GM12878 (cell line): Measurements from ENCODE around the gene RSPH4A. TPM values are rescaled to one million over a fixed set of nuclear protein-coding genes. Genes with fewer than 3 reads are reported as not detected.

Source experiments
- ATAC-seq: fragments of 200-7000 bp; cut with Tn5 transposase; 3 replicates; pipeline ENCODE4 v1.9.1; 2020; ENCODE audit warnings: mild to moderate bottlenecking, moderate library complexity
- BruUV-seq: library from RNA; stranded (reverse); fragments of 400-500 nt; replicated peaks from 2 replicates; lab custom pipeline; 2021; lab: Mats Ljungman, UMichigan
- CTCF ChIA-PET: fragments of 300-600 bp; sonication (Branson Sonifier 250); formaldehyde crosslinking; extraction: SDS; loops from one replicate; lab custom pipeline; 2021; ENCODE audit warnings: inconsistent platforms; lab: Yijun Ruan, JAX
- POLR2A ChIA-PET: fragments of 350-600 bp; formaldehyde crosslinking; extraction: SDS; loops from one replicate; lab custom pipeline; 2021; ENCODE audit warnings: inconsistent platforms; lab: Charles Lee
- RAD21 ChIA-PET: fragments of 300-600 bp; sonication (Branson Sonifier 250); formaldehyde crosslinking; loops from one replicate; lab custom pipeline; 2023; ENCODE audit warnings: antibody characterized with exemption; ENCODE audit not compliant: unreplicated experiment; lab: Charles Lee
- SMC1A ChIA-PET: fragments of 300-600 bp; sonication (Branson Sonifier 250); formaldehyde crosslinking; loops from one replicate; lab custom pipeline; 2023; ENCODE audit not compliant: unreplicated experiment, uncharacterized antibody; lab: Charles Lee
- DNase-seq: peaks from one replicate; pipeline ENCODE4 v3.0.0-alpha.2; 2011; ENCODE audit warnings: low read depth, low spot score
- FAIRE-seq: peaks from 3 replicates; lab custom pipeline; 2011; peaks lifted over from hg19 to GRCh38; lab: Jason Lieb, UNC
- H2AFZ ChIP-seq: 2 replicates; pipeline ENCODE4 v1.6.0; 2011; ENCODE audit warnings: low read depth, low read length, control low read depth; ENCODE audit not compliant: control insufficient read depth
- H3K27ac ChIP-seq: 2 replicates; pipeline ENCODE4 v1.5.1; 2011; ENCODE audit warnings: control low read depth; ENCODE audit not compliant: control insufficient read depth, insufficient read depth
- H3K27me3 ChIP-seq, 2 experiments: replicated peaks in 1 of 2; 2 replicates each; pipeline versions ENCODE4 v1.6.0 to v1.6.1; 2011; ENCODE audit warnings: low read length in 1 of 2; ENCODE audit not compliant: control insufficient read depth in 2 of 2, insufficient read depth in 2 of 2
- H3K36me3 ChIP-seq, 2 experiments: 2 replicates each; pipeline ENCODE4 v1.5.1; 2011; ENCODE audit warnings: low read length in 1 of 2; ENCODE audit not compliant: control insufficient read depth in 2 of 2, insufficient read depth in 2 of 2
- H3K4me1 ChIP-seq: 2 replicates; pipeline ENCODE4 v1.6.1; 2011; ENCODE audit warnings: mild to moderate bottlenecking, low read length, moderate library complexity, mixed read lengths; ENCODE audit not compliant: control insufficient read depth, insufficient read depth
- H3K4me2 ChIP-seq: 2 replicates; pipeline ENCODE4 v1.6.0; 2011; ENCODE audit warnings: control low read depth; ENCODE audit not compliant: control insufficient read depth, insufficient read depth
- H3K4me3 ChIP-seq: fragments of 200-600 bp; sonication (generic); 2 replicates; pipeline ENCODE4 v1.5.1; 2016
- H3K79me2 ChIP-seq: 2 replicates; pipeline ENCODE4 v1.6.0; 2011; ENCODE audit warnings: low read length; ENCODE audit not compliant: control insufficient read depth, insufficient read depth
- H3K9ac ChIP-seq: 2 replicates; pipeline ENCODE4 v1.8.0; 2011; ENCODE audit warnings: low read length, control low read depth, mixed read lengths; ENCODE audit not compliant: control insufficient read depth, insufficient read depth
- H3K9me3 ChIP-seq: replicated peaks from 3 replicates; pipeline ENCODE4 v1.5.1; 2011; ENCODE audit warnings: mild to moderate bottlenecking, low read length; ENCODE audit not compliant: control insufficient read depth, insufficient read depth
- H4K20me1 ChIP-seq: 2 replicates; pipeline ENCODE4 v1.6.0; 2011; ENCODE audit not compliant: control insufficient read depth, insufficient read depth
- BMI1 ChIP-seq: fragments of 450-650 bp; IDR thresholded peaks from 2 replicates; pipeline ENCODE4 v1.6.1; 2016; ENCODE audit warnings: mild to moderate bottlenecking, moderate library complexity, borderline replicate concordance
- CBFB ChIP-seq: IDR thresholded peaks from 2 replicates; pipeline ENCODE4 v1.6.1; 2016; ENCODE audit warnings: antibody characterized with exemption, low read depth
- CREM ChIP-seq: IDR thresholded peaks from 2 replicates; pipeline ENCODE4 v1.6.1; 2014; ENCODE audit warnings: antibody characterized with exemption, low read depth
- EP300 ChIP-seq, 2 experiments: fragments of 150-350 bp in 1 of 2; IDR thresholded peaks; 2 replicates each; pipeline ENCODE4 v1.6.1; 2011 to 2012; ENCODE audit warnings: low read depth in 2 of 2, low read length in 2 of 2, borderline replicate concordance in 1 of 2, improper control_type of control experiment in 1 of 2, inconsistent platforms in 1 of 2; ENCODE audit not compliant: control insufficient read depth in 1 of 2
- ETV6 ChIP-seq, 2 experiments: fragments of 450-650 bp in 1 of 2; IDR thresholded peaks in 1 of 2; conservative IDR thresholded peaks in 1 of 2; 2 replicates each; pipeline ENCODE4 v1.6.1; 2014; ENCODE audit warnings: antibody characterized with exemption in 1 of 2, borderline replicate concordance in 1 of 2, low read depth in 1 of 2, mild to moderate bottlenecking in 1 of 2, moderate library complexity in 1 of 2
- EZH2 ChIP-seq: IDR thresholded peaks from 2 replicates; pipeline ENCODE4 v1.6.1; 2012; ENCODE audit warnings: low read depth, mild to moderate bottlenecking, control low read depth, inconsistent platforms, low read length, borderline replicate concordance; ENCODE audit not compliant: control insufficient read depth
- FOXM1 ChIP-seq: IDR thresholded peaks from 2 replicates; pipeline ENCODE4 v1.6.1; 2012; ENCODE audit warnings: low read depth, mild to moderate bottlenecking, inconsistent platforms, low read length, moderate library complexity
- GATAD2B ChIP-seq: fragments of 450-650 bp; conservative IDR thresholded peaks from 2 replicates; pipeline ENCODE4 v1.6.1; 2017; ENCODE audit warnings: low read depth, mild to moderate bottlenecking, moderate library complexity
- HDAC2 ChIP-seq: fragments of 200-600 bp; sonication (generic); IDR thresholded peaks from 2 replicates; pipeline ENCODE4 v1.6.1; 2017
- JUND ChIP-seq: IDR thresholded peaks from 2 replicates; pipeline ENCODE4 v1.6.1; 2012; ENCODE audit warnings: low read depth, mild to moderate bottlenecking, low read length, improper control_type of control experiment, moderate library complexity
- MTA2 ChIP-seq: fragments of 450-650 bp; IDR thresholded peaks from 2 replicates; pipeline ENCODE4 v1.6.1; 2016; ENCODE audit warnings: low read depth, mild to moderate bottlenecking, moderate library complexity
- MYC ChIP-seq: IDR thresholded peaks from 2 replicates; pipeline ENCODE4 v1.6.1; 2011; ENCODE audit warnings: mild to moderate bottlenecking, low read length, moderate library complexity, inconsistent platforms; ENCODE audit not compliant: insufficient read depth, insufficient replicate concordance, insufficient read length, severe bottlenecking
- RAD21 ChIP-seq: IDR thresholded peaks from 2 replicates; pipeline ENCODE4 v1.6.1; 2011; ENCODE audit warnings: mild to moderate bottlenecking, low read depth, low read length, moderate library complexity; ENCODE audit not compliant: insufficient read depth
- RFX5 ChIP-seq: IDR thresholded peaks from 2 replicates; pipeline ENCODE4 v1.6.1; 2011; ENCODE audit warnings: low read depth, low read length, improper control_type of control experiment
- ZNF622 ChIP-seq: fragments of 450-650 bp; IDR thresholded peaks from 2 replicates; pipeline ENCODE4 v1.6.1; 2017; ENCODE audit warnings: mild to moderate bottlenecking, inconsistent platforms
- WGBS: methylation state at CpG from one replicate; pipeline ENCODE4 v1.1.6; 2016; ENCODE audit warnings: low lambda C conversion rate; ENCODE audit not compliant: insufficient replicate concordance, insufficient coverage; ENCODE audit errors: missing lambda C conversion rate; 5-methylcytosine and 5-hydroxymethylcytosine counted together
- in situ Hi-C: fragments of 300-500 bp; cut with MboI; formaldehyde crosslinking; loops from 9 replicates; pipeline ENCODE4 v1.14.3; 2018; ENCODE audit warnings: mixed read lengths
- intact Hi-C: fragments of 100-400 bp; cut with micrococcal nuclease; formaldehyde crosslinking; loops from one replicate; pipeline ENCODE4 v1.14.2; 2022; ENCODE audit not compliant: unreplicated experiment
- polyA plus RNA-seq, 11 experiments: library from polyadenylated mRNA; depleted of rRNA in 4 of 11; unstranded in 6 of 11; stranded (reverse) in 5 of 11; fragments of >200 nt; fragmentation: Nextera tagmentation in 4 of 11; fragmentation: Illumina TruSeq in 1 of 11; extraction: Ambion mirVana in 4 of 11; extraction: Trizol in 1 of 11; gene quantifications; 1 replicate in 1 of 11; 2 replicates in 10 of 11; pipeline versions ENCODE4 v1.2.1 to v1.2.3, GENCODE V29; 2011 to 2016; ENCODE audit warnings: inconsistent platforms in 2 of 11, missing spikeins in 2 of 11, low read depth in 1 of 11
- total RNA-seq, 4 experiments: library from RNA; depleted of rRNA in 3 of 4; stranded (reverse); fragments of >200 nt in 3 of 4; fragmentation: Illumina TruSeq in 1 of 4; extraction: Trizol in 1 of 4; gene quantifications; 2 replicates each; pipeline versions ENCODE4 v1.2.1 to v1.2.3, GENCODE V29; 2013 to 2021
- TF ChIP-seq, protein P1 (sequence below): IDR thresholded peaks from 2 replicates; pipeline ENCODE4 v1.6.1; 2011; ENCODE audit warnings: low read depth, mild to moderate bottlenecking, low read length, moderate library complexity, borderline replicate concordance; ENCODE audit errors: extremely low read depth
- TF ChIP-seq, protein P2 (sequence below): fragments of 450-650 bp; IDR thresholded peaks from 2 replicates; pipeline ENCODE4 v1.6.1; 2017; ENCODE audit warnings: mild to moderate bottlenecking, low read depth, inconsistent platforms; ENCODE audit not compliant: poor library complexity, severe bottlenecking
- TF ChIP-seq, protein P3 (sequence below): fragments of 450-650 bp; IDR thresholded peaks from 2 replicates; pipeline ENCODE4 v1.6.1; 2018; ENCODE audit warnings: borderline replicate concordance, mild to moderate bottlenecking; ENCODE audit not compliant: partially characterized antibody

The RSPH4A gene
- total and polyA plus RNA-seq, 10 of the 15 experiments (the other 5 are each of a cell fraction or from before 2014, with no cell fraction given), result 0.07 to 0.28 (median 0.21) TPM; not detected in 1

DNA sequence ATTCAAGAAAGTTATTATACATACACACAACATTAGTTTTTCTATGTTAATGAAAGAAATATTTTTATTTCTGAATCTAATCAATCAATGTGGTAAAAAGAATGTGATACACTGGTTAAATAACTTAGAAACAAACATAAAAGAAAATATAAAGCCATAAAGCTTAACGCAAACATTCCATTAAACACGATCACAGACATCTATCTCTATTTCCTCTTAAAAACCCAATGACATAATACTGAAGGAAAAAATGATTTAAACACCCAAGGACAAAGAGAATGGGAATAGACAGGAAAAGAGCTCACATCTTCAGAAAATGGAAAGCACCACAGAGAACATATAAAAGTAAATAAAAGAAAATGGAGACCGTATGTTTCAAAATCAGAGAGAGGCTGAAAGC, 32.9 kb downstream of the RSPH4A start:
- no peak overlapping the region for H3K4me2 ChIP-seq
- no peak overlapping the region for H3K4me3 ChIP-seq
- intact Hi-C loops, result no loop called here
- no peaks in the 10 kb centered on the region for H3K79me2 ChIP-seq
- H3K9ac ChIP-seq, result no peak overlapping the region
- TF ChIP-seq, protein P1, sequence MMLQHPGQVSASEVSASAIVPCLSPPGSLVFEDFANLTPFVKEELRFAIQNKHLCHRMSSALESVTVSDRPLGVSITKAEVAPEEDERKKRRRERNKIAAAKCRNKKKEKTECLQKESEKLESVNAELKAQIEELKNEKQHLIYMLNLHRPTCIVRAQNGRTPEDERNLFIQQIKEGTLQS, result no peak
- TF ChIP-seq JUND, result no peak
- TF ChIP-seq RAD21, result no peak
- TF ChIP-seq MYC, result no peak
- TF ChIP-seq RFX5, result no peak
- TF ChIP-seq CBFB, result no peak
- no peak for TF ChIP-seq CREM
- TF ChIP-seq BMI1, result no peak
- no peak for TF ChIP-seq FOXM1
- TF ChIP-seq HDAC2, result no peak
- TF ChIP-seq ETV6 (conservative IDR thresholded peaks at IDR 0.05 in 1 of 2, IDR thresholded peaks at IDR 0.05 in 1 of 2; ENCODE audit: borderline replicate concordance in 1 of 2, low read depth in 1 of 2), result no peak
- TF ChIP-seq, protein P2, sequence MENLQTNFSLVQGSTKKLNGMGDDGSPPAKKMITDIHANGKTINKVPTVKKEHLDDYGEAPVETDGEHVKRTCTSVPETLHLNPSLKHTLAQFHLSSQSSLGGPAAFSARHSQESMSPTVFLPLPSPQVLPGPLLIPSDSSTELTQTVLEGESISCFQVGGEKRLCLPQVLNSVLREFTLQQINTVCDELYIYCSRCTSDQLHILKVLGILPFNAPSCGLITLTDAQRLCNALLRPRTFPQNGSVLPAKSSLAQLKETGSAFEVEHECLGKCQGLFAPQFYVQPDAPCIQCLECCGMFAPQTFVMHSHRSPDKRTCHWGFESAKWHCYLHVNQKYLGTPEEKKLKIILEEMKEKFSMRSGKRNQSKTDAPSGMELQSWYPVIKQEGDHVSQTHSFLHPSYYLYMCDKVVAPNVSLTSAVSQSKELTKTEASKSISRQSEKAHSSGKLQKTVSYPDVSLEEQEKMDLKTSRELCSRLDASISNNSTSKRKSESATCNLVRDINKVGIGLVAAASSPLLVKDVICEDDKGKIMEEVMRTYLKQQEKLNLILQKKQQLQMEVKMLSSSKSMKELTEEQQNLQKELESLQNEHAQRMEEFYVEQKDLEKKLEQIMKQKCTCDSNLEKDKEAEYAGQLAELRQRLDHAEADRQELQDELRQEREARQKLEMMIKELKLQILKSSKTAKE, result no peak
- TF ChIP-seq, protein P3, sequence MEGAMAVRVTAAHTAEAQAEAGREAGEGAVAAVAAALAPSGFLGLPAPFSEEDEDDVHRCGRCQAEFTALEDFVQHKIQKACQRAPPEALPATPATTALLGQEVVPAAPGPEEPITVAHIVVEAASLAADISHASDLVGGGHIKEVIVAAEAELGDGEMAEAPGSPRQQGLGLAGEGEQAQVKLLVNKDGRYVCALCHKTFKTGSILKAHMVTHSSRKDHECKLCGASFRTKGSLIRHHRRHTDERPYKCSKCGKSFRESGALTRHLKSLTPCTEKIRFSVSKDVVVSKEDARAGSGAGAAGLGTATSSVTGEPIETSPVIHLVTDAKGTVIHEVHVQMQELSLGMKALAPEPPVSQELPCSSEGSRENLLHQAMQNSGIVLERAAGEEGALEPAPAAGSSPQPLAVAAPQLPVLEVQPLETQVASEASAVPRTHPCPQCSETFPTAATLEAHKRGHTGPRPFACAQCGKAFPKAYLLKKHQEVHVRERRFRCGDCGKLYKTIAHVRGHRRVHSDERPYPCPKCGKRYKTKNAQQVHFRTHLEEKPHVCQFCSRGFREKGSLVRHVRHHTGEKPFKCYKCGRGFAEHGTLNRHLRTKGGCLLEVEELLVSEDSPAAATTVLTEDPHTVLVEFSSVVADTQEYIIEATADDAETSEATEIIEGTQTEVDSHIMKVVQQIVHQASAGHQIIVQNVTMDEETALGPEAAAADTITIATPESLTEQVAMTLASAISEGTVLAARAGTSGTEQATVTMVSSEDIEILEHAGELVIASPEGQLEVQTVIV, result no peak
- TF ChIP-seq GATAD2B, result no peak
- TF ChIP-seq ZNF622, result no peak
- TF ChIP-seq EP300 (IDR thresholded peaks at IDR 0.05; ENCODE audit: borderline replicate concordance in 1 of 2, control insufficient read depth in 1 of 2, low read depth in 2 of 2, low read length in 2 of 2), result no peak
- TF ChIP-seq MTA2, result no peak
- TF ChIP-seq EZH2, result no peak
- TF ChIP-seq, all 136 proteins: peak for 0
- in situ Hi-C loops, result no loop called here
- no peak for ATAC-seq
- no TSS peak for BruUV-seq
- Histone ChIP-seq H3K27me3 (no peaks in the 10 kb centered on the region), H3K4me1 (no peaks in the 10 kb centered on the region), H2AFZ (no peak overlapping the region), H3K27ac (no peak overlapping the region), H3K36me3 (peaks cover 0 to 8% of the 10 kb centered on the region in 2 experiments; a peak in 3 of 4 replicates), H4K20me1 (no peaks in the 10 kb centered on the region), H3K9me3 (no peaks in the 10 kb centered on the region)
- DNase-seq, result no peak
- CTCF ChIA-PET, result interaction anchor here (0.8 to 3.1 kb wide), 7 partner anchors 11 to 382 kb away, joined by 3 to 11 read pairs (median 4); no protein-coding TSS in a partner anchor
- WGBS, result 99% methylated on average over 3 of the region's 3 CpGs
- SMC1A ChIA-PET, result interaction anchor here (0.8 to 2.1 kb wide), 3 partner anchors 12 to 116 kb away, joined by 3 to 8 read pairs (median 4); no protein-coding TSS in a partner anchor
- FAIRE-seq, result no peak
- RAD21 ChIA-PET, result interaction anchor here (0.6 kb wide), 1 partner anchor 361 kb away, joined by 3 read pairs; no protein-coding TSS in a partner anchor
- POLR2A ChIA-PET, result no interaction called here
